Stimulated activated CD4-positive, alpha-beta T cell treated with anti-CD3 and anti-CD28 coated beads, Interleukin-2, amount 100 ng/mL, for 24 hours (primary cell): Measurements from ENCODE around the gene TTC12.

ENCODE experiments used
- DNase-seq, 2 donors: peaks; one replicate each; pipeline ENCODE4 v3.0.0-alpha.2; 2020

TTC12 gene

GRCh38 chr11:113377681-113378412 is 63.5 kb downstream of the TTC12 start:
- DNase-seq: no peak

DNA sequence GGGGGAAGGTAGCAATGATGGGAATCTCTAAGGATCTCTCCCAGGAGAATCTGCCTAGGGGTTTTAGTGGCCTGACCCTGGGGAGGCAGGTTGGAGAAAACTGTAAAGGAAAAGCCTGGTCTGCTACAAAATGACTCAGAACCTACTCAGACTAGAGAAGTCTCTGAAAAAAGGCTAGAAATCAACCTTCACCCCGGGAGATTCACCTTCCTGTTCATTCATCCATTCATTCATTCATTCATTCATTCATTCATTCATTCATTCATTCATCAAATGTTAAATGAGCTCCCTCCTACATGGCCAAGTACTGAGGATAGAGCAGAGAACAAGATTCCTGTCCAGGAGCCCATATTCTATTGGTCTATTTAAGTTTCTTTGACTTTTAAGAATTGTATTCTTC is 64.3 kb downstream of the TTC12 start:
- DNase-seq: no peak

DNA sequence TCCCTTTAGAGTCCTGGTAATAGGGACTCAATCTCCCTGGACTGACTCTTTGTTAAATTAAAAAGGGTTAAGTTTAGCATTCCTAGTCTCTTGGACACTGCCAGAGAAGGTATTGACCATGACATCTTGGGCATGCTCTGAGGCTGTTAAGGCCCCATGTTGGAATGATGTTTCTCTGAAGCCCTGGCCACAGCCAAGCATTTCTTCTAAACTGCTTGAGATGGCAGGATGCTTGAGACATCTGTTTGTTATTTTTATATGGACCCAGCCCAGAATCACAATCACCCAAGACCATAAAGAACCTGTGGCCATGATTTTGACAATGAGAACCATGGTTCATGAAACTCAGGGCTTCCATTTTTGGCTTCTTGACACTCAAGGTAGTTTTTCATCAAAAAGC is 67.7 kb downstream of the TTC12 start:
- DNase-seq: no peak

DNA sequence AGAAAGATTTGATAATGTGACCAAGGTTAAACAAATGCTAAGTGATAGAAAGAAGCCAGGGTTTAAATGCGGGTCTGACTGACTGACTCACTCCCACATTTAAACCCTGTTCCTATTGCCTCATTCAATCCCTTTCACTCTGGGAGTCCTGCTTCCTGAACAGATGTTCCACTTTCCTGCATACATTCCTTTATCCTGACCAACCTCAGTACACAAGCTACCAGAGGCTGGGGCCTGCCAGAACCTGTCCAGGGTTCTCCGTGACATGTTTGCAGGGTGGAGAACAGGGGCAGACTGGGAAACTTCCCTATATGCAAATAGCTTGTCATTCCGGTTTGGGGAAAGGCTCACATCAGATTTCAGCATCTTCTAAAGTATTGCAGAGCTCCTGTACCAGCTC is 70.2 kb downstream of the TTC12 start:
- no peak for DNase-seq

- no peak for DNase-seq
Observed at GRCh38 chr11:113385749-113386148, 71.4 kb downstream of the TTC12 start.

DNA sequence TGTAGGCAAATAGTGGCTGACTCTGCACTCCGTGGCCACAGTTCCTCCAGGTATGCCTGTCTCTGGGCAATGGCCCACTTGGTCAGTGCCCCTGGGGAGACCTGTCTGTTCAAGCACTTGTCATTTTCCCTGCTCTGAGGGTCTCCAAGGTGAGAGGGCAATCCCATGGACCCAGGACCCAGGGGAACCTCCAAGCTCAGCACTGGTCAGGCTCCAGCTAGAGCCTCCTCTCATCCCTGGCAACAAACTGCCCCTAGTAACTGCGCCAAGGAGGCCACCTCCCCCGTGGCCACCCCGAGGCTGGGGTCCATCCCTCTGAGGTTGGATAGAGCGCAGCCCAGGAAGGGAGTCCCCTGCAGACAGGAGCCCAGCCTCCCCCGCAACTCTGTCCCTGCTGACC is 72.5 kb downstream of the TTC12 start:
- DNase-seq: no peak

DNA sequence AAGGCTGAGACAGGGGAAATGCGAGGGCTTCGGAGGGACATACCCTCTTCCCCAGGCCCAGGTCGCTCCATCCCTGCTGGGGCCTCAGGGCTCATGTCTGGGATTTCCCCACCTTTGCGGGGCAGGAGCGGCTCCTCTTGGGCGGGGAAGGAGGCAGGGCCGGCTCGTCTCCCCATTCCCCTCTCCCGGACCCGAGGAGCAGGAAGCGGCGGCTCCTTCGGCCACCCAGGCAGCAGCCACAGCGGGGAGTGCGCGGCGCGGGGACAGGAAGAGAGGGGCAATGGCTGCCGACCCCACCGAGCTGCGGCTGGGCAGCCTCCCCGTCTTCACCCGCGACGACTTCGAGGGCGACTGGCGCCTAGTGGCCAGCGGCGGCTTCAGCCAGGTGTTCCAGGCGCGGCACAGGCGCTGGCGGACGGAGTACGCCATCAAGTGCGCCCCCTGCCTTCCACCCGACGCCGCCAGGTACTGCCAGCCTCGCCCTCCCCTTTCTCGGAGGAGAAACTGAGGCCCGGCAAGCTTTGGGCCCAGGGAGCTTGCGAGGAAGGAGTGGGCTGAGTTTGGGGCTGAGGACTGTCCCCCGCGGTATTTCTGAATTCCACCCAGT is 73.3 kb downstream of the TTC12 start, which contains the start of gene ANKK1:
Gene ANKK1 (plus strand): TSS at position 175 of the 607 bp plus-strand sequence. CDS start 106 bp downstream, at position 281.
- peak in 1 of 2 donors; percentile 3 for DNase-seq

DNA sequence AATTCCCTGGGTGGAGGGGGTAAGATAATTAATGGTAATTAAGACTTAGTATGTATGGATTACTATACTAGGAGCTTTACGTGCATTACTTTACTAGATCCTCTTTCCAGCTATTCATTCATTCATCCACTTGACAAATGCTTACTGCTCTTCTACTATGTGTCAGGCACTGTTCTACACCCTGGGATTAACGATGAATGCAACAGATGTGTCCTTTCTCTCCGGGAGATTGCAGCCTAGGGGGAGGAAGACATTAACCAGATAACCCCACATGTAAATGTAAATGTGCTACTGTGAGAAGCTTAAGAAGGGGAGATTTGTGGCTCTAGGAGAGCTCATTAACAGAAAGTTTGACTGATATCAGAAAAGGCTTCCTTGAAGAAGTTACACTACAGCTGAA is 74.9 kb downstream of the TTC12 start:
- DNase-seq: no peak

- no peak for DNase-seq
Observed at GRCh38 chr11:113392236-113392921, 78.0 kb downstream of the TTC12 start.

DNA sequence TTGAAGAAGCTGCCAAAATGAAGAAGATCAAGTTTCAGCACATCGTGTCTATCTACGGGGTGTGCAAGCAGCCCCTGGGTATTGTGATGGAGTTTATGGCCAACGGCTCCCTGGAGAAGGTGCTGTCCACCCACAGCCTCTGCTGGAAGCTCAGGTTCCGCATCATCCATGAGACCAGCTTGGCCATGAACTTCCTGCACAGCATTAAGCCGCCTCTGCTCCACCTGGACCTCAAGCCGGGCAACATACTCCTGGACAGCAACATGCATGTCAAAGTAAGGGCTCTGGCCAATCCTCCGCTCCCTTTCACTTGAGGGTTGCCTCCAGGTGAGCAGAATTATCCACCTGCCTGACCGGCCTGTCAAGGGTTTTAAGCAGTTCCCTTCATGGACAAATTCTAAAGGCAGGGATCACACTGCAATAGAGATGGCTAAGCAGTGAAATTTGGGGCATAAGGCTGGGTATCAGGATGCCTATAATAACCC is 79.2 kb downstream of the TTC12 start:
- no peak for DNase-seq

DNA sequence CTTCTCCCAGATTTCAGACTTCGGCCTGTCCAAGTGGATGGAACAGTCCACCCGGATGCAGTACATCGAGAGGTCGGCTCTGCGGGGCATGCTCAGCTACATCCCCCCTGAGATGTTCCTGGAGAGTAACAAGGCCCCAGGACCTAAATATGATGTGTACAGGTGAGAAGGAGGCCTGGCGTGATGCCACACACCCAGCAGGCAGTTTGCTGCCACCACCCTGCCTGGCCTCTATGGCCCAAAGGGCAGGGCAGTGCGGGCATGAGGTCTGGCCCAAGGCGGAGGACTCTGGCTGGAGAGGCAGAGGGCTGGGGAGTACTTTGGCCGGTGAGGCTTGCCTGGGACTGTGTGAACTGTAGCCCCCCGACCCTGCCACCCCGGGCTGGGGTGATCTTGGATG is 80.5 kb downstream of the TTC12 start:
- DNase-seq: no peak

DNA sequence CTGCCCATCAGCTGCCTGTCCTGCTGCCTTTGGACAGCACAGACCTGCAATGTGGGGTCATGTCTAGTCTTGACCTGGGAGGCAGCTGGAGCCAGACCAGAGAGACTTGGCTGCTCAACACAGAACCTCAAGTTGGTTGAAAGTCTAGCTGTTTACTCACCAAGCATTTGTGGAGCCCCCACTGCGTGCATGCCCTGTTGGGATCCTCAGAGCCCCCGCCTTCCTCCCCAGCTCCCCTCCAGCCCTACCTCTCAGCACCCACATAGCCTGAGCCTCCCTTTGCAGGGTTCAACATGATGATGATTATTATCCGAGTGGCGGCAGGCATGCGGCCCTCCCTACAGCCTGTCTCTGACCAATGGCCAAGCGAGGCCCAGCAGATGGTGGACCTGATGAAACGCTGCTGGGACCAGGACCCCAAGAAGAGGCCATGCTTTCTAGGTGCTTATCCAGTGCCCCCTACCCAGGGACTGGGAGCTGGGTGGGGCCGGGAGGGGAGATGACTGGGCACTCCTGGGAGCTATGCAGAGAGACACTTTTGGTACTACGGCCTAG is 81.5 kb downstream of the TTC12 start:
- DNase-seq: no peak

DNA sequence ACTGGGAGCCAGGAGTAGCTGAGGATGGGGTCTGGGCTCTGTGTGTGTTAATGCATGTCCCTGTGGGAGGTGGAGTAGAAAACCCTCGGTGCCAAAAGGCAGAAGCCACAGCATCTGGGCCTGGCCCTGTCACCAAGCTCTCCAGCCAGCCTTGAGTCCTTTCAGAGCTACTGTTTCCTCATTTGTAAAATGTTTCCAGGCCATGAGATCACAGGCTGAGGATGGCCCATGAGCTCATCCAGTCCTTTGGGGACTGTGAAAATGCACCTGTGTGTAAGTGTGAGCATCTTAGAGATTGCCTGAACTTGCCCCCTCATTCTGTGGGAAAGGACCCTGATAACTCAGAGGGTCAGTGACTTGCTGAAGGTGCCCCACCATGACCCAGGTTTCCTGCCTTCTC is 82.3 kb downstream of the TTC12 start:
- no peak for DNase-seq

GRCh38 chr11:113397212-113397611 is 82.8 kb downstream of the TTC12 start:
- DNase-seq: no peak

GRCh38 chr11:113397821-113398220 is 83.4 kb downstream of the TTC12 start:
- DNase-seq: no peak

- DNase-seq: no peak
Observed at GRCh38 chr11:113398669-113399430, 84.5 kb downstream of the TTC12 start.

DNA sequence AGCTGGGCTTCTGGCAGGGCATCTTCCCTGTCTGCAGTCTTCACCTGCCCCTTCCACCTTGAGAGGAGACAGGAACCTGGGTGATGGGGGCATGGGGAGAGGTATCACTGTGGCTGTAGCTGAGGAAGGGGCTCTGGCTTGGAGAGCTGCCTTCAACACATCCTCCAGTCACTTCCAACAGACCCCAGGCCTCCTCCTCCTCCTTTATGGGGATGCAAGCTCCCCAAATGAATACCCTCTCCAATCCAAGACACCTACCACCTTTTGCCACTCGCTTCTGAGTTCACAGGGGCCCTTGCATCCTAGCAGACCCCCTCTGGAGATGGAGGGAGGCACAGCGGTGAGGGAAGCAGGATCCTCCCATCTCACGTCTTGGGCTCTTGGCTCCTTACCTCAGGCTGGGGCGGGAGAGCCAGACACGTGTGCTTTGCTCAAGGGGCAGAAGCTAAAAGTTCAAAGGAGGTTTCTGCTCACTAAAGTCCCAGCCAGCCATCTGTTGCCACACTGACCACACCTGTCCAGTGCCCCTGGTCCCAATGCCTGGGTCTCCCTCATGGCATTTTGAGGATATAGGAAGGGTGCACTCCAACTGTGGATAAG is 86.3 kb downstream of the TTC12 start:
- DNase-seq: no peak

DNA sequence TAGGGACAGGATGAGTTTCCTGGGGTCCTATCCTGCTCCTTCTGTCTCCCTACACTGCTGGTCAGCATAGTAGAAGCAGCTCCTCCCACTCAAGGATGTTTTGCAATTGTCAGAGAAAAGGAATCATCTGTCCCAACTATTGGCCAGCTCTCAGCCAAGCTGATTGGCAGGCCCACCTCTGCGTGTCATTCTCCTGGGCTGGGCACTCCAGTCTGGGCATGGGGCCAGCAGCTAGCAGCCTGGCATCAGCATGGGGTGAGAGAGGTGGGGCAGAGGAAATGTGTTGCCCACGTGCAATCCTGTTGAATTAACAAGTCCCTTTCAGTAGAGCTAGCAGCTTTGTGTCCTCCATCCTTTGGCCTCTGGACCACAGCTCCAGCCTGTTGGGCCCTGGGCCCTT is 87.3 kb downstream of the TTC12 start:
- no peak for DNase-seq

GRCh38 chr11:113404859-113405430 is 90.6 kb downstream of the TTC12 start:
- DNase-seq: no peak

DNA sequence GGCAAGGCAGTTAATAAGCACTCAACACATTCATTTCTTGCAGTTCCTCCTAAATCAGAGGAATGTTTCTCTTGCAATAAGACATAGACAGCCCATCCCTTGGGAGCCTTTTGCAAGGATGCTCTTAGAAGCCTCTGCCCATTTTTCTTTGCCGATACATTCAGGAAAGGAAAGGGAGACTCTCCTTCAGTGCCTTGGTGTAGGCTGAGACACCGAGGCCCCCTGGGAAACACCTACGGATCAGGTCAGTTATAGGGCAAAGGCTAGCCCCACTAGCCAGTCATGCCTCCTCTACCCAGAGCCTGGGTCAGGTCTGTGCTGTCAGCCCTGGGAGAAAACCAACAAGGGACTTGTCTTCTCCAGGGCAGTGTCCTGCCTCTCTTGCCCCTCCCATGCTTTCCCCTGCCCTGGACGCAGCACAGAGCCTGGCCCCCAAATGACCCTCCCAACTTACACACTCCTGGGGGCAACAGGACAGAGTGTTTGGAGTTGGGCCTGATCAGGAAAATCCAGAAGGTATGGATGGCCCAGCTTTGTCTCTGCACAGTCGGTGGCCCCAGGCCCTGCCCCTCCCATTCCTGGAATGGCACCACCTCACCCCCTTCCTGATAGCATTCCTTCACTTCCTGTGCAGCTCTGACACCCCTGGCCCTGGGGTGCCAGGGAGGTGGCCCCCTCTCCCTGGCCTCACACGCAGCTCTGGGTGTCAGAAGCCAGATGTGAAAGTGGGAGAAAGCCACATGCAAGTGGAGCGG is 91.5 kb downstream of the TTC12 start:
- DNase-seq: no peak

DNA sequence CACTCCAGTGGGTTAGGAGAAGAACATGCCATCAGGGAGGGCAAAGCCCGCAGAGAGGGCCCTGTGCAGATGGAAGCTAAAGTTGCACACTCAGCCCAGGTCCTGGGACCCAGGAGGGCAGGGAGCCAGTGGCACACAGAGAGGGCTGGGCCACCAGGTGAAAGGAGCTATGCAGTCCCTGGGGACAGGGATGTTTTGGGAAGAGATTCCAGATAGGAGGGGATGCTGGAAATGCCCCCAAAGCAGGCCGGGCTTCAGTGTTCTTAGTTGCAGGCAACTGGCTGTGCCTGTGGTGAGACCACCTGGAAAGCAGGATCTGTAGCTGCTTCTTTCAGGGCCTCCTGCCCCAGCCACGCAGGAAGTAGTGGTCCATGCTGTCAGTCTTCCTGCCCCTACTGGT is 92.8 kb downstream of the TTC12 start:
- no peak for DNase-seq
